Adrenal gland (tissue), 5 donors: Measurements from ENCODE around the gene SCYGR8.

Experiments used
- POLR2A ChIP-seq, 2 donors: fragments of 450-650 bp; IDR thresholded peaks; one replicate each; pipeline ENCODE4 v1.6.1; 2017; ENCODE audit warnings: antibody characterized with exemption in 2 of 2, mild to moderate bottlenecking in 2 of 2, moderate library complexity in 1 of 2
- TF ChIP-seq, protein P1 (sequence below), 6 experiments: fragments of 450-650 bp in 4 of 6; fragments of 200-600 bp in 2 of 6; sonication (generic) in 1 of 6; IDR thresholded peaks; 1 replicate in 5 of 6; 2 replicates in 1 of 6; pipeline versions ENCODE4 v1.5.1 to v1.8.0; 2016 to 2021; ENCODE audit warnings: antibody characterized with exemption in 6 of 6, mild to moderate bottlenecking in 2 of 6, moderate library complexity in 1 of 6
- donor health status: DM: no; HTN: no; CAD: no.

DNA sequence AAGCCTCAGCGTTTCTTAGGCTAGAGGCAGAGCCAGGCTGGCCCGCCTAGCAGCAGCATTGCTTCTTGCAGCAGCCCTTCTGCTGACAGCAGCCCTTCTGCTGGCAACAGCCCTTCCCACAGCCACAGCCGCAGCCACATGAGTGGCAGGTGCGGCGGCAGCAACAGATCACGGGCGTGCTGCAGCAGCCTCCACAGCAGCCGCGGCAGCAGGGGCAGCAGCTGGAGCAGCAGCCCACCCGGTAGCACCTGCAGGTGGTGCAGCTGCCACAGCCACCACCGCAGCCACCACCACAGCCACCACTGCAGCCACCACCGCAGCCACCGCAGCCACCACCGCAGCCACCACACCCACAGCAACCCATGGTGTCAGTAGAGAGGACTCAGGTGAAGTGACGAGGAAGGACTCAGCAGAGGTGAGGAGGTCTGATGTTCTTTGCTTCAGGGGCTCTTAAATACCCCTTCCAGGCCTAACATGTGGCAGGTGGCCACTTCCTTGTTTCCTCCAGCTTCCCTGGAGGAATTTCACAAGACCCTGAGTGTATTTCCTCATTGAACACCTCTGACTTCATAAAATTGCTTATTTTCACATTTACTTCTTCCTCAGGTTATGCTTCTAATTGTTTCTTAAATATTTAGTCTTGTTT, 21.2 kb upstream of the SCYGR8 start, which contains the start of gene SCYGR6:
- TF ChIP-seq, protein P1, sequence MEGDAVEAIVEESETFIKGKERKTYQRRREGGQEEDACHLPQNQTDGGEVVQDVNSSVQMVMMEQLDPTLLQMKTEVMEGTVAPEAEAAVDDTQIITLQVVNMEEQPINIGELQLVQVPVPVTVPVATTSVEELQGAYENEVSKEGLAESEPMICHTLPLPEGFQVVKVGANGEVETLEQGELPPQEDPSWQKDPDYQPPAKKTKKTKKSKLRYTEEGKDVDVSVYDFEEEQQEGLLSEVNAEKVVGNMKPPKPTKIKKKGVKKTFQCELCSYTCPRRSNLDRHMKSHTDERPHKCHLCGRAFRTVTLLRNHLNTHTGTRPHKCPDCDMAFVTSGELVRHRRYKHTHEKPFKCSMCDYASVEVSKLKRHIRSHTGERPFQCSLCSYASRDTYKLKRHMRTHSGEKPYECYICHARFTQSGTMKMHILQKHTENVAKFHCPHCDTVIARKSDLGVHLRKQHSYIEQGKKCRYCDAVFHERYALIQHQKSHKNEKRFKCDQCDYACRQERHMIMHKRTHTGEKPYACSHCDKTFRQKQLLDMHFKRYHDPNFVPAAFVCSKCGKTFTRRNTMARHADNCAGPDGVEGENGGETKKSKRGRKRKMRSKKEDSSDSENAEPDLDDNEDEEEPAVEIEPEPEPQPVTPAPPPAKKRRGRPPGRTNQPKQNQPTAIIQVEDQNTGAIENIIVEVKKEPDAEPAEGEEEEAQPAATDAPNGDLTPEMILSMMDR (IDR thresholded peaks at IDR 0.05) = no peak
- TF ChIP-seq POLR2A (IDR thresholded peaks at IDR 0.05) = no peak
